GM13976 (cell line): ENCODE data around the gene LYPD8.

Experiments used
- DNase-seq: peaks from one replicate; pipeline ENCODE4 v3.0.0; 2012; ENCODE audit warnings: low spot score
- in situ Hi-C: fragments of 300-500 bp; cut with MboI; formaldehyde crosslinking; loops from one replicate; pipeline ENCODE4 v1.12.0; 2022; ENCODE audit warnings: low sequenced_read_pairs, mixed read lengths, inconsistent platforms; ENCODE audit not compliant: unreplicated experiment
- TF ChIP-seq, protein P1 (sequence below): IDR thresholded peaks from 2 replicates; pipeline ENCODE4 v1.5.1; 2012; ENCODE audit warnings: borderline replicate concordance, mild to moderate bottlenecking; ENCODE audit not compliant: insufficient read depth; ENCODE audit errors: extremely low read depth, missing control alignments, control extremely low read depth

LYPD8 gene

DNA sequence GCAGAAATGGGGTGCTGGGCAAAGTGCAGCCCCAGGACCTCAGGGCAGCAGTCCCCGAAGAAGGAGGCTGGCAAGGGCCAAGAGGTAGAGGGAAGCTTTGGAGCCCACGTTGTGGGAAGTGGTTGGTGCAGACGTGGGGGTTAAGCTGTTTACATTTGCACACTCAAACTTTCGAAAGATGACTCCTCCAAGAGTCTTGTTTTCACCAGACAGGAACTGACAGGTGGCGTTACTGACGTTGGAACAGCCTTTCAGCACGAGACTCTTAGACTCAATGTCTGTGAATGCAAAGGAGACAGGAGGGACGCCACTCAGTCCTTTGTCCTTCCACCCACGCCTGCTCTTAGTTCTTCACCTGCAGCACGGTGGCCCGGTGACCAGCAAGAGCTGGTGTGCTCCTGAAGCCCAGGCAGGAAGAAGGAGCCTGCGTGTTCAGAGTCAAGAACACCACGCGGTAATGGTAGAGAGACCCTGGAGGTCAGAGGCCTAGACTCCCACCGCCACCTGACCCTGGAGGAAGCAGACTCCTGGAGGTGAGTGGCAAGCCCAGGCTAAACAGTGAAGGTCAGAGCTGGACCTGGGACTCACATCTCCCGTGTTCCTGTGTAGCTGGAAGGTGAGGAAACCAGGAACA, 15.9 kb downstream of the LYPD8 start:
- TF ChIP-seq, protein P1, sequence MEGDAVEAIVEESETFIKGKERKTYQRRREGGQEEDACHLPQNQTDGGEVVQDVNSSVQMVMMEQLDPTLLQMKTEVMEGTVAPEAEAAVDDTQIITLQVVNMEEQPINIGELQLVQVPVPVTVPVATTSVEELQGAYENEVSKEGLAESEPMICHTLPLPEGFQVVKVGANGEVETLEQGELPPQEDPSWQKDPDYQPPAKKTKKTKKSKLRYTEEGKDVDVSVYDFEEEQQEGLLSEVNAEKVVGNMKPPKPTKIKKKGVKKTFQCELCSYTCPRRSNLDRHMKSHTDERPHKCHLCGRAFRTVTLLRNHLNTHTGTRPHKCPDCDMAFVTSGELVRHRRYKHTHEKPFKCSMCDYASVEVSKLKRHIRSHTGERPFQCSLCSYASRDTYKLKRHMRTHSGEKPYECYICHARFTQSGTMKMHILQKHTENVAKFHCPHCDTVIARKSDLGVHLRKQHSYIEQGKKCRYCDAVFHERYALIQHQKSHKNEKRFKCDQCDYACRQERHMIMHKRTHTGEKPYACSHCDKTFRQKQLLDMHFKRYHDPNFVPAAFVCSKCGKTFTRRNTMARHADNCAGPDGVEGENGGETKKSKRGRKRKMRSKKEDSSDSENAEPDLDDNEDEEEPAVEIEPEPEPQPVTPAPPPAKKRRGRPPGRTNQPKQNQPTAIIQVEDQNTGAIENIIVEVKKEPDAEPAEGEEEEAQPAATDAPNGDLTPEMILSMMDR: no peak
- DNase-seq: no peak
- in situ Hi-C loops: no loop called here

DNA sequence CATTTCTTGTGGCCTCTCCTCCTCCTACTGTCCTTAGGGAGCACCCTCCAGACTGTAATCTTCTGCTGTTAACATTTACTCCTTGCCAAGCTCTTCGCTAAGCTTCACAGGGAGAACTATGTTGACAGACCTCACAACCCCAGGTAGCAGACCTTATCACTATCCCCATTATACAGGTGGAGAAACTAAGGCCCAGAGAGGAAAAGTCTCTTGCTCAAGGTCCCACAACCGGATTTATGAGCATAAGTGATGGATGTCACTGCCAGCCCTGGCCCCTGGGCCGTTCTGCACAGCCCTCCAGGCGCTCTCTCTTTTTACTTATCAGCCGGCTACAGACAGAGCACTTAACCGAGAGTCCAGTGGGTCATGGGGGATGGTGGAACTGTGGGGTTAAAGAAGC, 18.1 kb downstream of the LYPD8 start:
- DNase-seq: no peak
- TF ChIP-seq, protein P1: no peak
- in situ Hi-C loops: no loop called here

DNA sequence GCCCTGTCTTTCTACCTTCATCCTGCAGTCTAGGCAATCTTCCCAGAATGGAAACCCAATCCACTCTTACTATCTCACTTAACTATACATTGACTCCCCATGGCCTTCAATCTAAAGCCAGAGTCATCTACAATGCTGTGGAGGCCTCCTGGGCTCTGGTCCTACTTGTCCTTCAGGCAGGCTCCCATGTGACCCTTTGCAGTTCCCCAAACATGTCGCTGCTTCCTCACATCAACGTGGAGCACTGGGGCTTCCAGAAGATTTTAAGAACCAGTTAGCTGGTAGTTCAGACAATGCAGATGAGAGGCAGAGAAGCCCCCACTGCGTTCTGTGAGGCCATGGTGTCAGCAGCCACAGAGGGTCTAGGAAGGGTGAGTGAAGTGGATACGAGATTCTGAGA, 18.6 kb downstream of the LYPD8 start:
- TF ChIP-seq, protein P1: no peak
- DNase-seq: no peak
- in situ Hi-C loops: no loop called here

DNA sequence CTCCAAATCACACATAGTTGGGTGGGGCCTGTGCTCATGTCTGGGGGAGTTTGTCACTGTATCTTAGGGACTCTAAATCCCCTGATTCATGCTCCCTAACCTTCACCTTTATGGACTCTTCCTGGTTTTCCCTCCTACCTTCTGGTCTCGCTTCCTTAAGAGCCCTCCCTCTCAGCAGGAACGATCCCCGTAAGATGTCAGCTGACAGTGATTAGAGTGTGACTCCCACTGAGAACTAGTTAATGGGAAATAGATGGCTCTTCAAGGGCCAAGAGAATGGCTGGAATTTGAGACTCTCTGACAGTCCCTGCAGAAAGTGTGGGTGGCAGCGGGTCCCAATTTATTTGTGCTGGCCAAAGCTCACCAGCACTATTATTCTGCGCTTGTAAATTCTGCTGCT, 22.0 kb downstream of the LYPD8 start:
- TF ChIP-seq, protein P1: no peak
- in situ Hi-C loops: no loop called here

DNA sequence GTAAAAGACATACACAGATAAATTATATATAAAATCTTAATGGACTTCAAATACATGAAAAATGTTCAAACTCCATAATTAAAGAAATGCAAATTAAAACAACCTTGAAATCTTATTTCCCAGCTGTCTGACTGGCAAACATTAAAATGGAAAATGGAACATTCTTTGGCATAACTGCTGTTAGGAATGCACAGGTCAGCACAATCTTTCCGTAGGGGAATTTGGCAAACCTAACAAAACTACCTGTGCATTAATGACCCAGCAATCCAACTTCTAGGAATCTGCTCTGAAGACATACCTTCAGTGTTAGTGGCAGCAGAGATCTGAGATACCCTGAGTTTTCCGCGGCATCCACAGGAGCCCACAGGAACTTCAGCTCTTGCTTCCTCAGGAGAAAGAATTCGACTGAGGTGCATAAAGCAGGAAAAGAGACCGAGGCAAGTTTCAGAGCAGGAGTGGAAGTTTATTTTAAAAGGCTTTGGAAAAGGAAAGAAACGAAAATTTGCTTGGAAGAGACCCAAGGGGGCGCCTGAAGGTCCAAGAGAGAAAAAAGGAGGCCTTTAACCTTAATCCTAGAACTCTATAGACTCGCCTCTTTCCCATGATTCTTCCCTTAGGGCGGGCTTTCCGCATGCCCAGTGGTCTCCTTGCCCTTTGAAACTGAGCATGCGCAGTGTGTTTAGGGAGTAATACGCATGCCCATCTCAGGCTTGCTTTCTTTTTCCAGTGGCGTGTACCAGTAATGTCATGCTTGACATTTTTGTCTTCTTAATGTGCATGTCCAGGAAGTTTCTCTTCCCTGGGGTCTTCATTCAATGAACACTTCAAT, 24.8 kb downstream of the LYPD8 start:
- TF ChIP-seq, protein P1: no peak
- DNase-seq: no peak
- in situ Hi-C loops: no loop called here

More for the DNA sequence above, 22.0 kb downstream of the LYPD8 start:
- DNase-seq: no peak

DNA sequence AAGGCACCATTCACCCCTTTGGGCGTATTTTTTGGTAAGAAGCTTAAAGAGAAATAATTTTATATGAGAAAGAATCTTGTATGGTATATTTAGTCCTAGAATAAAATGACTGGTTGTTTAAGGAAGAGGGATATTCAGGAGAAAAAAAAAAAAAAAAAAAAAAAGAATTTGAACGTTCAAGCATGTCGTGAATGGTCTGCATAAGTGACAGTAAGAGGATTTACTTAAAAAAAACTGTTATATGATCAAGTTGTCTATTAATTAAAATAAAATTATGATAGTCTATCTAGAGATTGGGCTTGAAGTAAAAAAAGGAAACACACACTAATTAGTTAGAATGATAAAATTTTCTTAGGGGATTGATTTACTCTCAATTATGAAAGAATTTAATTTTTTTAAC, 41.3 kb downstream of the LYPD8 start:
- TF ChIP-seq, protein P1: no peak
- in situ Hi-C loops: no loop called here
- DNase-seq: no peak
